NOMO-1 treated with dmso at 0.1 percent for 144 hours (cell line): ENCODE results near the gene GRM7.

Source experiments
- DNase-seq: peaks from one replicate; lab custom pipeline; 2025; ENCODE audit not compliant: unreplicated experiment; lab: John Stamatoyannopoulos, UW

The GRM7 gene

DNA sequence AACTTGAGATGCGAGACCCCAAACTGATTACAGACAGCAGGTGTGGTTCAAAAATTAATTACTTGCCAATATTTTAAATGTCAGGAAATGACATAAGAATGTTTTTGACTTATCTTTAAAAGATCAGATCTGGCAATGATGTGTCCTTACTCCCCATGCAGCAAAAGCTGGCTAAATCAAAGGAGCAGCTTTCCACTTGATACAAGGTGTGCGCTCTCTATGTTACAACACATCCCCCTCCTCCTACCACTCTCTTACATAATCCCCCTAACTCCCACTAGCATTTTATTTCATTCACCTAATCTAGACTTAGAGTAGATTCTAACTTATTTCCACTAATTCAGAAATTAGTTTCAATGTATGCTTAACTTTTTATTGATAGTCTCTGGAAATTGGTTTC is 609.0 kb downstream of the GRM7 start:
- DNase-seq, result no peak

DNA sequence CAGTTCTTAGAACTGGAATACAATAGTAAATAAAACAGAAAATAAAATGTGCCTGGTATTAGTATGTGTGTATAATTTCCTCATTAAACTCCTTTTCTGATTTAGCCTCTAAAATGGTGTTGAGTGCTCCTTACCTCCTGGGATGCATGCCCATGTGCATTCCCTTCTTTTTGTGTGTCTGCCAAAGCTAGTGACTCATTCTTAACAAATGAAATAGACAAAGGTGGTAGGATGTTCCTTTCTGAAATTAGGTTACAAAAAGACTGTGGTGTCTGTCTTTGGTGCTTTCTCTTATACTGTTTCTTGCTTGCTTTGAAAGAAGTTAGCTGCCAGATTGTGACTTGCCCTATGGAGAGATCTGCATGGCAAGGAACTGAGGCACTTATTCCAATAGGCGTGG is 623.7 kb downstream of the GRM7 start:
- DNase-seq, result no peak

- no peak for DNase-seq
Observed at GRCh38 chr3:7487763-7488162, 626.8 kb downstream of the GRM7 start.

- no peak for DNase-seq
Observed at GRCh38 chr3:7489417-7489816, 628.5 kb downstream of the GRM7 start.

DNA sequence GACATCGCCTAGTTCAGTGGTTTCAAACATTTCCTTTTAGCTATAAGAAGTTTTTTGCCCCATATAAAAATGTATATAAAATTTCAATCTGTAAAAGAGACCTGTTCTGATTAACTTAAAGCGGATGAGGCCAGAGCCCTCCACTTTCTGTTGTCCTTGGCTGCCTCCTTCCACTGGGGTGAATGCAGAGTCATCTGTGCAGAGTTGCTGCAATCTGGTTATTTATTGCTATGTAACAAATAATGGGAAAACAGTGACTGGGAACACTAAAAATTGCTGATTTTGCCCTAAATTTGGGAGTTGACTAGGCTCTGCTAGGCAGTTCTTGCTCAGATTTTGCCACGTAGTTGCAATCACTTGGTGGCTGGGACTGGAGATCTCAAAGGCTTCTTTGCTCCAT is 637.8 kb downstream of the GRM7 start:
- DNase-seq, result no peak

GRCh38 chr3:7503431-7503830 is 642.5 kb downstream of the GRM7 start:
- DNase-seq, result no peak

- no peak for DNase-seq
Observed at GRCh38 chr3:7504886-7505775, 644.2 kb downstream of the GRM7 start.

GRCh38 chr3:7506606-7507180 is 645.8 kb downstream of the GRM7 start:
- no peak for DNase-seq

GRCh38 chr3:7508821-7509220 is 647.9 kb downstream of the GRM7 start:
- DNase-seq, result no peak

DNA sequence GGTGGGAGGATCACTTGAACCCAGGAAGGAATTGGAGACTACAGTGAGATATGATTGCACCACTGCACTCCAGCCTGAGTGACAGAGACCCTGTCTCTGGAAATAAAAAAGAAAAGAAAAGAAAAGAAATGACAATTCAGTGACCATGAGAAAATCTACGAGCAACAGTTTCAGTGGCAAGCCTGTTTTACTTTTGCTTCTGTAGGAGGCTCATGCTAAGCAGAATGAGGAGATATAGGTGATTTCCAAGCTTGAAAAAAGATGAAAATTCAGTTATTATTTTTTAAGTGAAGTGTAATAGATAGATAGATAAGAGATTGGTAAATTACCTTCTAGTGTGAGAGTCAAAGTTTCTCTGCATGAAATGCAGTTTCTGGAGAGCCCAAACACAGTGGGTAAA is 651.1 kb downstream of the GRM7 start:
- DNase-seq, result no peak

GRCh38 chr3:7518026-7518425 is 657.1 kb downstream of the GRM7 start:
- no peak for DNase-seq

DNA sequence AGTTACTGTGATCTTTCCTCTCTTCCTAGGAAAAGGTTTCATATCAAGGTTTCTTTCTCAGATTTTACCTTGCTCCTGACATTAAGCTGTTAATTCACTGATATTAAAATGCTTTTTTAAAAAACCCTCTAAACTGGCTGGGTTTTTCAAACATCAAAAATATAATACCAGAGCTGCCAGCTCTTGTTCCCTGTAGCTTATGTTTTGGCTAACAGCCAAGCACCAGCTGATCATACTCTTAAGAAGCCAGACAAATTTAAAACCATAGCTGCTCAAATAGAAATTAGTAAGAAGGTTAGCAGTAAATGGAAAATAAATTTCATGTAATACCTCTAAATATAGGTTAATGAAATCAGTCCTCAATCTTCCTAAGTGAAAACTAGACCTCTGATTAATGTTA is 657.5 kb downstream of the GRM7 start:
- DNase-seq, result no peak

DNA sequence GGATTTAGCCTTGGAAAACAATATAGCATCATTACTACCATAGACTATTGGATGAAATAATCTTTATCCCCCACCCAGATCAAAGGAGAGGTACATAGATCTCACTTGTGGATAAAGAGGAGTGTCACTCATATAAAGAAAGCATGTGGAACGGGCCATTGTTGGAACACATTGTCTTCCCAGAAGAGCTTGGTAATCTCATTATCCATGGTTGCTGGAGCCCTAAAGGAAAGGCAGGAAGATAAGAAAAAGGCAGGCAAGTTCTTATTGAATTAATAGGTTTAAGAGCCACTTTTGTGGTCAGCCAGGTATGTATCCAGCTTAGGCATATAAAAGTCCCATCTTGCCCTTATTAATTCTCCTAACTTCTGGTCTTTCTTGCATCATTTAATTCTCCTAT is 659.1 kb downstream of the GRM7 start:
- no peak for DNase-seq

GRCh38 chr3:7520593-7520992 is 659.7 kb downstream of the GRM7 start:
- no peak for DNase-seq

DNA sequence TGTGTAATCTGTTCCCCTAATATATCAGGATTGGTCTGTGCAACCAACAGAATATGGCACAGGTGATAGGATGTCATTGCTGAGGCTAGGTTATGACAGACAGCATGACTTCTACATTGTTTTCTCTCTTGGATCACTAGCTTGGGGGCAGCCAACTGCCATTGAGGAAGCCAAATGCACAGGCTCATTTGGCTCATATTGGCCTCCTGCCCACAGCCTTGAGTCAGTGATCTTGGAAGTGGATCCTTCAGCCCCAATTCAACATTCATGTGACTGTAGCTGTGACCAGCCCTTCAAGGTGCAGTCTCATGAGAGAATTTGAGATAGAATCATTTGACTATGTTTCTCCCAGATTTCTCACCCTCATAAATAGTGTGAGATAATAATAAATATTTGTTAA is 675.6 kb downstream of the GRM7 start:
- DNase-seq, result no peak

DNA sequence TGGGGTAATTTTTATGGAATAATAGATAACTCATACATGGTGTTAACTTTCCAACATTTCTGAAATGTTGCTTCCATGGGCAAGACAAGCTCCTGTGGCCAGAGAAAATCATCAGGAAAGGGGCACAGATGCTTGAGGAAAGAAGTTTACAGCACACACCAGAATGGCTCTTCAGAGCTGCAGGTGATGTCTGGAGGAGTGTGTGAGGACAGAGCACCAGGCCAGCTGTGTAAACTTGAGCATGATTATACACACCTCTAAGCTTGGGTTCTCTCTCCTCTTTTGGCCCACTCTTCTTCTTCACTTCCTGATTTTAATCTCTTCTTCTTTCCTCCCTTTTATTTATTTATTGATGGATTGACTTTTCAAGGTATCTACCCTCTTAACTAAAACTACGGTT is 676.0 kb downstream of the GRM7 start:
- no peak for DNase-seq

DNA sequence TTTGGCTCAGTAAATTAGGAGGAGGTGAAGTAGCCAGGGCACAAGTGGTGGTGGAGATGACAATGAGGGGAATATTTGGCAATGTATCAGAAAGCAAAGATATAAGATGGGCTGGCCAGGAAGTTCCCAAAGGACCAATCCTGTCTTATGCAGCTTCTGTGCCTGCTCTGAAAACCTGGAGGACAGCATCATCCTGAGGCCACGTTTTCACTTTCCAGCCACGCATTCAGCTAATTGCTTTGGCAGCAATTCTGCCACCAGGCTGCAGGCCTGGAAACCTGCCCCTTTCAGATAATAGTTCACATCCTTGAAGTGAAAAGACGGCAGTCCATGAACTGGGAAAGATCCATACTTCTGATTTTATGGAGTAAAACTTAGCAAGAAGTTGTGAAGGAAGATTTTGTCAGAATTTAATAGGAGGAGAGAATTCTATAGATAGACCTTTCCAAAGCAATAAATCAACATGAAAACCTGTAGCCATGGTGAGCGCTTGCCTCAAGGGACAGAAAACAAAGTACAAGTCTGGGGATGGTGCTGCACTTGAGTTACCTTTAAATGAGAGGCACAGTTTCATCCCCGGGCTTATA is 682.5 kb downstream of the GRM7 start:
- DNase-seq, result no peak

DNA sequence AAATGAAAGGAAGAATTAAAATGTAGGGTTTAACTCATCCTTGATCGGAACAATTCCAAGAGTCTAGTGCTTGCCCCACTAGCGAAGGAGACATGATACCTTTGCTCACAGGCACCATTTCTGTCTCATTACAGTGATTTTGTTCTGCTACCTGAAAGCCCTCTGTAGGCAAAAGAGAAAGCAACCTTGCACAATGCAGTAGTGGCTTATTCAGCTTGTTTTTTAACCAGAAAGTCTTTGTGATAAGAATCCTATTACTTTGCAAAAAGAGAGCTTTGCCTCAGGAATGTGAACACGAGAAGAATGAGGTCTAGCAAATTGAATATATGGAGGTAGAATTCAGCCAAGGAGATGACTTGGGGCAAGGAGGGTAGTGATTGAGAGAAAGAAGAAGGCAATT is 684.4 kb downstream of the GRM7 start:
- no peak for DNase-seq

GRCh38 chr3:7546253-7546652 is 685.3 kb downstream of the GRM7 start:
- DNase-seq, result no peak

- no peak for DNase-seq
Observed at GRCh38 chr3:7547826-7548225, 686.9 kb downstream of the GRM7 start.

- DNase-seq, result no peak
Observed at GRCh38 chr3:7562892-7563291, 702.0 kb downstream of the GRM7 start.

DNA sequence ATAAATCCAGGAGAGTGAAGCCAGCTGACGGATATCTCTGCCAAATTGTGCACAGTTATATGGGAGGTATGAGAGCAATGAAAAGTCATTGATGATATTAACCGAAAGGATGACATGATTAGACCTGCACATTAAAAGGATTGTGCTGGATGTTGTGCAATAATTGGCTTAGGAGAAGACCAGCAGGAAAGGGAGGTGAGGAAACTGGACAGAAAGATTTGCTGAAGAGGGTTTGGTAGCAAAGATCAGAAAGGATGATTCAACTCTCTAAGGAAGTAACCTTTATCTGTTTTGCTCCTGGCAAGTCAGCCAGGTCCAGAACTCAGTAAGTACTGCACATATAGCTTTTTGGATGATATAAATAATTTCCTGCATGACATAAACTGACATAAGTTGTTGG is 704.7 kb downstream of the GRM7 start:
- DNase-seq, result no peak
